Liver (tissue), 3 donors: ENCODE data around the gene PCNX4.

ENCODE experiments used
- ATF3 ChIP-seq: IDR thresholded peaks from 2 replicates; pipeline ENCODE4 v1.6.1; 2016; ENCODE audit warnings: antibody characterized with exemption
- CTCF ChIP-seq: fragments of 150-350 bp; IDR thresholded peaks from 2 replicates; pipeline ENCODE4 v1.5.1; 2017; ENCODE audit warnings: improper control_type of control experiment, low read depth, low read length; ENCODE audit not compliant: missing input control
- RAD21 ChIP-seq, 2 donors: IDR thresholded peaks; 2 replicates each; pipeline ENCODE4 v1.6.1; 2016; ENCODE audit warnings: antibody characterized with exemption in 2 of 2, mild to moderate bottlenecking in 2 of 2
- SP1 ChIP-seq: IDR thresholded peaks from 2 replicates; pipeline ENCODE4 v1.6.1; 2018; ENCODE audit warnings: antibody characterized with exemption, mild to moderate bottlenecking
- TAF1 ChIP-seq: conservative IDR thresholded peaks from 2 replicates; pipeline ENCODE4 v1.6.1; 2016; ENCODE audit warnings: antibody characterized with exemption, mild to moderate bottlenecking
- donor health status: healthy.
- donor health status: healthy.

DNA sequence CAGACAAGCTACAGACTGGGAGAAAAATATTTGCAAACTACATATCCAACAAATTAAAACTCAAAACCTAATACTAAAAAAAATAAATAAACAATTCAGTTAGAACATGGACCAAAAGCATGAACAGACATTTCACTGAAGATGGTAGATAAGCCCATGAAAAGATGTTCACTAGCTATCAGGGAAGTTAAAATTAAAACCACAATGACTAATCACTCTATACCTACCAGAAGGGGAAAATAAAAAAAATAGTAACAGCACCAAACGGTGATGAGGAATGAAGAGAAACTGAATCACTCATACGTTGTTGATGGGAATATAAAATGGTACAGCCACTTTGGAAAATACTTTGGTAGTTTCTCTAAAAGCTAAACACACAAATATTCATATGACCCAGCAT is 104.6 kb downstream of the PCNX4 start:
- TF ChIP-seq RAD21 (IDR thresholded peaks at IDR 0.05) (no peak), SP1 (no peak), CTCF (no peak), ATF3 (no peak), TAF1 (no peak)
